CD4-positive, alpha-beta memory T cell (primary cell): ENCODE measurements around the gene TMC8. TPM values are rescaled to one million over a fixed set of nuclear protein-coding genes. Genes with fewer than 3 reads are reported as not detected.

Source experiments
- CTCF ChIA-PET: fragments of 350-600 bp; sonication (Branson Sonifier 250); formaldehyde crosslinking; loops from one replicate; lab custom pipeline; 2021; ENCODE audit warnings: inconsistent platforms; ENCODE audit not compliant: partially characterized antibody; lab: Charles Lee
- POLR2A ChIA-PET: fragments of 350-600 bp; sonication (Branson Sonifier 250); formaldehyde crosslinking; loops from one replicate; lab custom pipeline; 2021; ENCODE audit not compliant: partially characterized antibody; lab: Charles Lee
- DNase-seq, 5 donors: peaks; one replicate each; pipeline versions ENCODE4 v3.0.0 to v3.0.0-alpha.2; 2020 to 2022; ENCODE audit warnings: mixed read lengths in 1 of 5
- H3K27ac ChIP-seq: one replicate; pipeline ENCODE4 v1.7.0; 2013; ENCODE audit warnings: low read depth, low read length
- H3K27me3 ChIP-seq: 2 replicates; pipeline ENCODE4 v1.7.0; 2013; ENCODE audit warnings: mild to moderate bottlenecking, low read length, moderate library complexity; ENCODE audit not compliant: insufficient read depth
- H3K36me3 ChIP-seq: 2 replicates; pipeline ENCODE4 v1.7.0; 2013; ENCODE audit warnings: mild to moderate bottlenecking, low read length, moderate library complexity; ENCODE audit not compliant: insufficient read depth
- H3K4me1 ChIP-seq: 2 replicates; pipeline ENCODE4 v1.7.0; 2013; ENCODE audit warnings: mild to moderate bottlenecking, low read length, moderate library complexity; ENCODE audit not compliant: insufficient read depth
- H3K4me3 ChIP-seq, 2 donors: one replicate each; pipeline ENCODE4 v1.7.0; 2013; ENCODE audit warnings: low read length in 2 of 2, mild to moderate bottlenecking in 1 of 2
- H3K9me3 ChIP-seq, 2 donors: one replicate each; pipeline ENCODE4 v1.7.0; 2013; ENCODE audit warnings: low read length in 2 of 2, control low read depth in 1 of 2; ENCODE audit not compliant: control insufficient read depth in 1 of 2
- H3K27ac Mint-ChIP-seq, 7 donors: one replicate each; pipeline ENCODE4 v1.8.0; 2020 to 2021; ENCODE audit warnings: mixed read lengths in 7 of 7, mild to moderate bottlenecking in 6 of 7, inconsistent platforms in 3 of 7, moderate library complexity in 3 of 7
- H3K27me3 Mint-ChIP-seq, 2 donors: one replicate each; pipeline ENCODE4 v1.8.0; 2020 to 2021; ENCODE audit warnings: mixed read lengths in 2 of 2
- H3K36me3 Mint-ChIP-seq, 2 donors: one replicate each; pipeline ENCODE4 v1.8.0; 2020 to 2021; ENCODE audit warnings: mixed read lengths in 2 of 2, inconsistent platforms in 1 of 2, mild to moderate bottlenecking in 1 of 2
- H3K4me1 Mint-ChIP-seq, 4 donors: one replicate each; pipeline ENCODE4 v1.8.0; 2020 to 2021; ENCODE audit warnings: mixed read lengths in 4 of 4, mild to moderate bottlenecking in 1 of 4
- H3K4me3 Mint-ChIP-seq, 8 donors: one replicate each; pipeline ENCODE4 v1.8.0; 2020 to 2021; ENCODE audit warnings: mixed read lengths in 8 of 8, mild to moderate bottlenecking in 7 of 8, moderate library complexity in 6 of 8, inconsistent platforms in 3 of 8
- H3K9me3 Mint-ChIP-seq, 8 donors: one replicate each; pipeline ENCODE4 v1.8.0; 2020 to 2021; ENCODE audit warnings: mixed read lengths in 8 of 8, mild to moderate bottlenecking in 5 of 8, inconsistent platforms in 3 of 8, moderate library complexity in 1 of 8
- intact Hi-C: fragments of 100-400 bp; cut with micrococcal nuclease; formaldehyde crosslinking; loops from one replicate; pipeline ENCODE4 v1.15.1; 2023
- polyA plus RNA-seq, 2 donors: library from polyadenylated mRNA; unstranded; fragments of 300-500 nt; fragmentation: Illumina TruSeq; gene quantifications; one replicate each; pipeline ENCODE4 v1.2.3, GENCODE V29; 2021
- total RNA-seq, 2 experiments: library from RNA; stranded (reverse); gene quantifications; one replicate each; pipeline ENCODE4 v1.2.3, GENCODE V29; 2021

Gene TMC8
- total and polyA plus RNA-seq, 4 experiments from 2014 or later = 77.7 to 430 (median 298) TPM

DNA sequence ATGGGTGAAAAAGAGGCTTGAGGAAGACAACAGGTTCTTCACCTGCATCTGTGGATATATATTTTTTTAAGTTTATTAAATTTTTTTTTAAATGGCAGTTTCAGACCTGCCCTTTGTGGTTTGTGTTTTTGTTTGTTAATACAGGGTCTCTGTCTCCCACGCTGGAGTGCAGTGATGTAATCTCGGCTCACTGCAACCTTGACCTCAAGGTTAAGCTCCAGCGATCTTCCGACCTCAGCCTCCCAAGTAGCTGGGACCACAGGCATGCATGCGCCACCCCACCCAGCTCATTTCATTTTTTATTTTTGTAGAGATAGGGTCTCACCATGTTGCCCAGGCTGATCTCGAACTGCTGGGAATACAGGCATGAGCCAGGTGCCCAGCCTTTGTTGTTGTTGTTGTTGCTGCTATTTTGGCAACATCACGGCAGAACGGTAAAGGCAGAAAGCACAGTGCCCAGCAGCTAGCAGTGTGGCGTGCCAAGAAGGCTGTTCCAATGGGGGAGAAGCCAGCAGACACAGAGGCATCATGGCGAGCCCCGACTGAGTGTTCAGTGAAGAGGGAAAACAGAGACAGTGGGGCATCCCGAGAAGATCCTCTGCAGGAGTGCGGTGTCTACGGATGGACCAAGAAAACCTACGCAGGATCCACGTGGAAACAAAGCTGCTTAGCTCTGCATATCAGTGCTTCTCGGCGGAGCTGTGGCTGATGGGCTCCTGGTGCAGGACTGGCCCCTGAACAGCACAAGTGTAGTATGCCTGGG is 21.7 kb upstream of the TMC8 start:
- CTCF ChIA-PET = interaction anchor here (1.1 to 7.4 kb wide), 6 partner anchors 21 to 68 kb away, joined by 3 to 107 read pairs (median 4); partner anchors contain the start of gene TMC8
- Mint-ChIP-seq H3K9me3 (no peaks in the 10 kb centered on the region), H3K27me3 (no peaks in the 10 kb centered on the region), H3K27ac (peak overlapping the region in 3 of 7 donors; percentile 9 to 64 (median 46)), H3K4me1 (peaks cover 19 to 38% (median 32%) of the 10 kb centered on the region in 4 donors), H3K4me3 (peak overlapping the region in 1 of 8 donors; percentile 38), H3K36me3 (peaks cover 32 to 65% of the 10 kb centered on the region in 2 donors)
- H3K9me3 ChIP-seq = no peaks in the 10 kb centered on the region
- H3K27ac ChIP-seq = no peak overlapping the region
- POLR2A ChIA-PET = interaction anchor here (0.5 to 13.2 kb wide), 6 partner anchors 9 to 1888 kb away, joined by 3 to 805 read pairs (median 4); partner anchors contain the start of genes SYNGR2, TMC6 and TMC8
- intact Hi-C loops = no loop called here
- H3K27me3 ChIP-seq = no peaks in the 10 kb centered on the region
- peaks cover 20% of the 10 kb centered on the region for H3K4me1 ChIP-seq
- H3K4me3 ChIP-seq = no peak overlapping the region
- no peak for DNase-seq
- H3K36me3 ChIP-seq = peaks cover 60% of the 10 kb centered on the region

DNA sequence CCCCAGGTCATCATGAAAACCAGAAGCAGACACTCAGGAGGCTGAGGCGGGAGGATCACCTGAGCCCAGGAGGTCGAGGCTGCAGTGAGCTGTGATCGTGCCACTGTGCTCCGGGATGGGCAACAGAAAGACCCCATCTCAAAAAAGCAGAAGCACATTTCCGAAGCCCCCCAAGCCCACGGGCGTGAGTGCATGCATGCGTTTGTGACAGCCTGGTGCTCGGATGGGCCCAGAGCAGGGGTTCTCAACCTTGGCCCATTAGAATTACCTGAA is 21.1 kb upstream of the TMC8 start:
- H3K27ac ChIP-seq = no peak overlapping the region
- H3K36me3 Mint-ChIP-seq = peaks cover 34 to 67% of the 10 kb centered on the region in 2 donors
- DNase-seq = no peak
- H3K4me1 ChIP-seq = peaks cover 25% of the 10 kb centered on the region
- POLR2A ChIA-PET = interaction anchor here (1.0 to 13.2 kb wide), 4 partner anchors 9 to 60 kb away, joined by 3 to 805 read pairs (median 4); partner anchors contain the start of genes SYNGR2, TMC6 and TMC8
- no peaks in the 10 kb centered on the region for H3K9me3 ChIP-seq
- peaks cover 24 to 44% (median 37%) of the 10 kb centered on the region in 4 donors for H3K4me1 Mint-ChIP-seq
- H3K36me3 ChIP-seq = peaks cover 60% of the 10 kb centered on the region
- H3K27me3 Mint-ChIP-seq = no peaks in the 10 kb centered on the region
- CTCF ChIA-PET = interaction anchor here (1.1 to 7.4 kb wide), 3 partner anchors 25 to 66 kb away, joined by 4 to 107 read pairs (median 4); no protein-coding TSS in a partner anchor
- no peak overlapping the region for H3K4me3 Mint-ChIP-seq
- H3K4me3 ChIP-seq = no peak overlapping the region
- no peaks in the 10 kb centered on the region for H3K9me3 Mint-ChIP-seq
- H3K27ac Mint-ChIP-seq = peak overlapping the region in 1 of 7 donors; percentile 9
- intact Hi-C loops = no loop called here
- H3K27me3 ChIP-seq = no peaks in the 10 kb centered on the region

DNA sequence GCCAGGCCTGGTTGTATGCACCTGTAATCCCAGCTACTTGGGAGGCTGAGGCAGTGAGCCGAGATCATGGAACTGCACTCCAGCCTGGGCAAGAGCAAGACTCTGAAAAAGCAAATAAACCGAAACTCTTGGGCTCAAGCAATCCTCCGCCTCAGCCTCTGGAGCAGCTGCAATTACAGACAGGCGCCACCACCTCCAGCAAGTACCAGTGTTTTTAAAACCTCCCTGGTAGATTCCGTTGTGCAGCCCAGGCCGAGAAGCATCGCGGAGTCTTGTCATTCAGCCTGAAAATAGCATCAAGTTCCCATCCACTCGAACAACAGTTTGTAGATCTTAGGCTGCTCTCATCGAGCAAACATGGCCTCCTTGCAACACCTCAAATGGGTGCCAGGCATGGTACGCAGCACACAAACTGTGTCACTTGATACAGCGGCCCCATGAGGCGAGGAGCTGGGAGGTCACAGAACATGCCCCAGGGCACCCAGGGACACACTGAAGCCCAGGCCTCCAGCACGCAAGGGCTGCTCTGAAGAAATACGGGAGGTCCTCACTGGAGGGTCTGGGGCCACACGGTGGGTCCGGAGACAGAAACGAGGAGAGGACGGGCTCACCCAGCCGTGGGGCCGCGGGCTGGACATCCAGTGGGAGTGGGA is 20.1 kb upstream of the TMC8 start:
- CTCF ChIA-PET = interaction anchor here (1.4 to 7.4 kb wide), 2 partner anchors 26 to 65 kb away, joined by 4 to 107 read pairs; no protein-coding TSS in a partner anchor
- peaks cover 62% of the 10 kb centered on the region for H3K36me3 ChIP-seq
- Mint-ChIP-seq H3K27ac (peak overlapping the region in 3 of 7 donors; percentile 59 to 90 (median 82)), H3K36me3 (peaks cover 31 to 67% of the 10 kb centered on the region in 2 donors), H3K9me3 (no peaks in the 10 kb centered on the region), H3K4me3 (peak overlapping the region in 3 of 8 donors; percentile 15 to 45 (median 41)), H3K4me1 (peaks cover 26 to 51% (median 41%) of the 10 kb centered on the region in 4 donors), H3K27me3 (no peaks in the 10 kb centered on the region)
- peaks cover 36% of the 10 kb centered on the region for H3K4me1 ChIP-seq
- DNase-seq = no peak
- POLR2A ChIA-PET = interaction anchor here (1.1 to 13.2 kb wide), 3 partner anchors 22 to 142 kb away, joined by 3 to 805 read pairs (median 5); partner anchors contain the start of genes TMC6 and TMC8
- no peak overlapping the region for H3K4me3 ChIP-seq
- intact Hi-C loops = no loop called here
- no peak overlapping the region for H3K27ac ChIP-seq
- no peaks in the 10 kb centered on the region for H3K9me3 ChIP-seq
- no peaks in the 10 kb centered on the region for H3K27me3 ChIP-seq

DNA sequence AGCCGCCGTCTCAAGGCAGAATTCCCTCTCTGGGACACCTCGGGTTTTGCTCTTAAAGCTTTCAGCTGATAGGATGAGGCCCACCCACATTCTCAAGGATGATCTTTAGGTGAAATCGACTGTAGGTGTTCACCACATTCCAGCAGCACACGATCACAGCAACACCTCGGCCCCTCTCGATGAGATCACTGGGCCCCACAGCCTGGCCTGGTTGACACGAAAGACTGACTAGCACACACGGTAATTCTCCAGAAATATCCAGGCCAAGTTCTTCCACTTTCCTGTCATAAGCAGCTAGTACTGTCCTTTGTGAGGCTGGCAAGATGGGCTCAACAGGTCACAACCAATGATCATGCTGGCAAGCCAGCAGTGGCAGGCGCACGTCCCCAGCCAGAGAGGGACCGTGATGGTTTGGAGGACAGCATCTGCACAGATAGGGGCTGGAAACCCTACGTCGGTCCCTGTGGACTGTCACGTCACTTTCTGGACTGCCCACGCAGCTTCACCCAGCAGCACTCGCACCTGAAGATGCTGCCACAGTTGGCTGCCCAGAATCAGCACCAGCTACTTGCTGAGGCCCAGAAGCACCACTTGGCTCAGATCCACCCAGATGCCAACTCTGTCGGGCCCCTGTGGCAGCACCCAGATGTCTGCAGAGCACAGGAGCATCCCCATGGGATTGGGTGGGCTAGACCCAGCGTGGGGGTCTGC is 19.4 kb upstream of the TMC8 start:
- peaks cover 31 to 63% of the 10 kb centered on the region in 2 donors for H3K36me3 Mint-ChIP-seq
- CTCF ChIA-PET = interaction anchor here (4.3 to 7.4 kb wide), 2 partner anchors 26 to 64 kb away, joined by 36 to 107 read pairs; no protein-coding TSS in a partner anchor
- Histone ChIP-seq H3K27ac (no peak overlapping the region), H3K27me3 (no peaks in the 10 kb centered on the region), H3K9me3 (no peaks in the 10 kb centered on the region), H3K4me1 (peaks cover 36% of the 10 kb centered on the region), H3K36me3 (peaks cover 62% of the 10 kb centered on the region), H3K4me3 (no peak overlapping the region)
- no peaks in the 10 kb centered on the region for H3K9me3 Mint-ChIP-seq
- POLR2A ChIA-PET = interaction anchor here (0.5 to 13.2 kb wide), 4 partner anchors 21 to 174 kb away, joined by 3 to 805 read pairs (median 4); partner anchors contain the start of genes TMC6 and TMC8
- intact Hi-C loops = no loop called here
- H3K4me3 Mint-ChIP-seq = peak overlapping the region in 1 of 8 donors; percentile 8
- DNase-seq = no peak
- H3K27ac Mint-ChIP-seq = peak overlapping the region in 3 of 7 donors; percentile 59 to 82 (median 59)
- H3K4me1 Mint-ChIP-seq = peaks cover 26 to 51% (median 41%) of the 10 kb centered on the region in 4 donors
- H3K27me3 Mint-ChIP-seq = no peaks in the 10 kb centered on the region

DNA sequence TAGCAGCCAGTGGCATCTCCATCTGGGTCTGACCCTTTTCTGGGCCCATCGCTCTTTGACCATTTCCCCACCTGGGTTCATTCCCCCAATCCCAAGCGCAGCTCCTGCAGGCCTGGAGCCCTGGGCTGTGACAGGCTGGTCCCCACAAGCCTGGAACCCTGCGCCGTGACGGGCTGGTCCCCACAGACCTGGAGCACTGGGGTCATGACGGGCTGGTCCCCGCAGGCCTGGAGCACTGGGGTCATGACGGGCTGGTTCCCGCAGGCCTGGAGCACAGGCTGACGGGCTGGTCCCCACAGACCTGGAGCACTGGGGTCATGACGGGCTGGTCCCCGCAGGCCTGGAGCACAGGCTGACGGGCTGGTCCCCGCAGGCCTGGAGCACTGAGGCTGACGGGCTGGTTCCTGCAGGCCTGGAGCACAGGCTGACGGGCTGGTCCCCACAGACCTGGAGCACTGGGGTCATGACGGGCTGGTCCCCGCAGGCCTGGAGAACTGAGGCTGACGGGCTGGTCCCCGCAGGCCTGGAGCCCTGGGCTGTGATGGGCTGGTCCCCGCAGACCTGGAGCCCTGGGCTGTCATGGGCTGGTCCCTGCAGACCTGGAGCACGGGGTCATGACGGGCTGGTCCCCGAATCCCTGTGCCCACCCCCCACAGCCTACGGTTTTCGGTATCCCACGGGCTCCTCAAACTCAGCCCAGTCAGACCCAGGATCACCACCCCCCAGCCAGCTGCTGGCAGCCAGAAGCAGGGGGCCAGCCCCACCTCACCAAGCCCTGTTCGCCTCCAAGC is 18.6 kb upstream of the TMC8 start:
- Mint-ChIP-seq H3K4me1 (peaks cover 26 to 53% (median 41%) of the 10 kb centered on the region in 4 donors), H3K27me3 (no peaks in the 10 kb centered on the region), H3K36me3 (peaks cover 34 to 63% of the 10 kb centered on the region in 2 donors), H3K27ac (peak overlapping the region in 3 of 7 donors; percentile 82 to 96 (median 95)), H3K4me3 (peak overlapping the region in 1 of 8 donors; percentile 49), H3K9me3 (no peaks in the 10 kb centered on the region)
- Histone ChIP-seq H3K9me3 (no peaks in the 10 kb centered on the region), H3K27ac (no peak overlapping the region), H3K36me3 (peaks cover 62% of the 10 kb centered on the region), H3K4me3 (no peak overlapping the region), H3K4me1 (peaks cover 40% of the 10 kb centered on the region), H3K27me3 (no peaks in the 10 kb centered on the region)
- CTCF ChIA-PET = interaction anchor here (0.9 to 7.4 kb wide), 6 partner anchors 16 to 139 kb away, joined by 3 to 107 read pairs (median 18); partner anchors contain the start of genes TMC6 and TMC8
- DNase-seq = no peak
- POLR2A ChIA-PET = interaction anchor here (0.5 to 13.2 kb wide), 5 partner anchors 20 to 175 kb away, joined by 3 to 805 read pairs (median 5); partner anchors contain the start of genes TMC6 and TMC8
- intact Hi-C loops = loop anchor here (1.0 kb wide), 3 partner anchors 22 to 139 kb away; no protein-coding TSS in a partner anchor
